ENCODE data around the gene PTH2R.

- TF ChIP-seq EZH2phosphoT487 (IDR thresholded peaks at IDR 0.05; ENCODE audit: borderline replicate concordance, low read length): no peak
- TF ChIP-seq CTCF (IDR thresholded peaks at IDR 0.05; ENCODE audit: low read depth, low read length, poor library complexity, severe bottlenecking): no peak
These were observed 43.1 kb upstream of the PTH2R start for GRCh38 chr2:208363485-208363884.

All from DOHH2 (cell line).